Transverse colon (tissue), 4 donors: ENCODE data around the gene HDAC4.

Experiments used
- EP300 ChIP-seq: sonication (generic); formaldehyde crosslinking; IDR thresholded peaks from one replicate; pipeline ENCODE4 v1.6.1; 2017; ENCODE audit warnings: antibody characterized with exemption, low read depth
- POLR2A ChIP-seq: fragments of 450-650 bp; IDR thresholded peaks from one replicate; pipeline ENCODE4 v1.6.1; 2016; ENCODE audit warnings: antibody characterized with exemption, mild to moderate bottlenecking, moderate library complexity
- POLR2AphosphoS5 ChIP-seq, 3 donors: sonication (generic); formaldehyde crosslinking; IDR thresholded peaks; one replicate each; pipeline ENCODE4 v1.6.1; 2016; ENCODE audit warnings: antibody characterized with exemption in 3 of 3
- TF ChIP-seq, protein P1 (sequence below), 5 experiments: fragments of 200-600 bp in 3 of 5; fragments of 450-650 bp in 2 of 5; sonication (generic) in 3 of 5; IDR thresholded peaks; 1 replicate in 2 of 5; 2 replicates in 3 of 5; pipeline ENCODE4 v1.5.1; 2016 to 2017; ENCODE audit warnings: antibody characterized with exemption in 5 of 5, inconsistent platforms in 3 of 5, mild to moderate bottlenecking in 2 of 5, moderate library complexity in 1 of 5

DNA sequence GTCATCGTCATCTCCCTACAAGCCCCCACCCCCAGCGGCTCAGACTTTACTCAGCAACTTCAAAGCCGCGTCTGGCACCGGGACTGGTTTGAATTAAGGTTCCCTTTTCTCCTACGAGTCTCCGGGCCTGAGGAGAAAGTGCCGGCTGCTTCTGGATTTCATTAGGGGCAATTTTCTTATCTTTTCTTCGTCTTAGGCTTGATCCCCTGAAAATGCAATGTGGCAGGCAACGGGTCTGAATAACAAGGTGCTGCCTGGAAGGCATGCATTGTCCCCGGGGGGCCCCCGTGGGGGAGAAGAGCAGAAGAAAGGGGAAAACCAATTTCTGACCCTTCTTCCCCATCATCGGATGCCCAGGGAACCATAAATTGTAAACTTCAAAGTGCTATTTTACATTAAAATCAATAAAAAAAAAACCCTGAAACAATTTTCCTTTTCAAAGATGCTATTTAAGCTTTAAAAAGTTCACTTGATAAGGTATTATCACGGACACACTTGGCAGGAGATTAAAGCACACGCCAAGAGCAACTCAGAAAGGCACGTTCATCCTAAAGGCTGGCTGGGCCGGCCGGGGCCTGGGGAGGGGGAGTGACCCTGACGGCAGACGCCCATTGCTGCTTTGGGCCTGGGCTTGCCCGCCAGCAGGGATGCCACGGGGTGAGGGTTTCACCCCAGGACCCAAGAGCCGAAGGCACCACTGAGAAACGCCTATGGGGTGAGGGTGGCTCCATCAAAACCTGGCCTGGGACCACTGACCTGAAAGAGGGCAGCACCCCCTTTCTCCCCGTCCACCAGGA lies 322.5 kb downstream of the HDAC4 start:
- TF ChIP-seq, protein P1, sequence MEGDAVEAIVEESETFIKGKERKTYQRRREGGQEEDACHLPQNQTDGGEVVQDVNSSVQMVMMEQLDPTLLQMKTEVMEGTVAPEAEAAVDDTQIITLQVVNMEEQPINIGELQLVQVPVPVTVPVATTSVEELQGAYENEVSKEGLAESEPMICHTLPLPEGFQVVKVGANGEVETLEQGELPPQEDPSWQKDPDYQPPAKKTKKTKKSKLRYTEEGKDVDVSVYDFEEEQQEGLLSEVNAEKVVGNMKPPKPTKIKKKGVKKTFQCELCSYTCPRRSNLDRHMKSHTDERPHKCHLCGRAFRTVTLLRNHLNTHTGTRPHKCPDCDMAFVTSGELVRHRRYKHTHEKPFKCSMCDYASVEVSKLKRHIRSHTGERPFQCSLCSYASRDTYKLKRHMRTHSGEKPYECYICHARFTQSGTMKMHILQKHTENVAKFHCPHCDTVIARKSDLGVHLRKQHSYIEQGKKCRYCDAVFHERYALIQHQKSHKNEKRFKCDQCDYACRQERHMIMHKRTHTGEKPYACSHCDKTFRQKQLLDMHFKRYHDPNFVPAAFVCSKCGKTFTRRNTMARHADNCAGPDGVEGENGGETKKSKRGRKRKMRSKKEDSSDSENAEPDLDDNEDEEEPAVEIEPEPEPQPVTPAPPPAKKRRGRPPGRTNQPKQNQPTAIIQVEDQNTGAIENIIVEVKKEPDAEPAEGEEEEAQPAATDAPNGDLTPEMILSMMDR (IDR thresholded peaks at IDR 0.05): no peak
- no peak for TF ChIP-seq EP300
- no peak for TF ChIP-seq POLR2AphosphoS5 (IDR thresholded peaks at IDR 0.05)
- no peak for TF ChIP-seq POLR2A
